GM21825 (cell line): ENCODE results near the gene ABCG4.
"Not testable (repeated sequence)": the region's sequence is repeated elsewhere in the genome, so short reads cannot be mapped to it uniquely, and the experiment has no call there.

ENCODE experiments used
- ATAC-seq: cut with Tn5 transposase; IDR thresholded peaks from one replicate; pipeline ENCODE4 v1.9.1; 2021; ENCODE audit warnings: mild to moderate bottlenecking, moderate library complexity; ENCODE audit not compliant: unreplicated experiment

Gene ABCG4

DNA sequence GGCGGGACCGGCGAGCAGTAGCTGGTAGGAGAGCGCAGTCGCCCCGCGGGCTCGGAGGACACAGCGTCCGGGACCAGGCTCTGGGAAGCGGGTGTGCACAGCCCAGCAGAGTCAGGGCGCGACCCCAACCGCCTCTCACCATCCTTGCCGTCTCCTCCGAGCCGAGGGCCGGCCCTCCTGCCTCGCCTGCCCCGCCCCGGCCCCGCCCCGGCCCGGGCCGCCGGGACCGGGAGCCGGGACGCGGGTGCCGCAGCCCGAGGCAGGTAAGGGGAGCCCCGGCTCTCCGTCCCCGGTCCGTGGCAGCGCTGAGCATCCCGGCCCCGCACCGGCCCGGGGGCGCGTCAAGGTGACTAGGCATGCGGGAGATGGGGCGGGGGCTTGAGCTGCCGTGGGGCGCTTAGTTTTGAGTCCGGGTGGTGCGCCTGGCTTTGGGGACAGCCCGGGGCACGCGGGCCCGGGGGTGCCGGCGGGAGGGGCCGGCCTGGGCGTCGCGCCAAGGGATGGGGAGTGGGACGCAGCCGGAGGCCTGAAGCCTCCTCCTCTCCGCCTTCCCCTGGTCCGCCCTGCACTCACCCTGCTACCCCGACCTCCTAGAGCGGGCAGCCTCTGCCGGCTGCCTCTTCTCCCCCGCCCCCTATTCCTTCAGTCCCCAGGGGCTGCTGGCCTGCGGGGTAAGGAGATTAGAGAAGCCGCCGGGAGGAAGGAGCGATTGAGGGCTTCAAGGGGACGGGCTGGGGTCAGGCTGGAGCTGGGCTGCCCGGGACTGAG is at the start of gene ABCG4:
Gene ABCG4, plus strand, starts transcription at position 35 of the 768 bp plus-strand sequence. CDS start 914 bp downstream, outside the sequence.
- ATAC-seq: no peak

DNA sequence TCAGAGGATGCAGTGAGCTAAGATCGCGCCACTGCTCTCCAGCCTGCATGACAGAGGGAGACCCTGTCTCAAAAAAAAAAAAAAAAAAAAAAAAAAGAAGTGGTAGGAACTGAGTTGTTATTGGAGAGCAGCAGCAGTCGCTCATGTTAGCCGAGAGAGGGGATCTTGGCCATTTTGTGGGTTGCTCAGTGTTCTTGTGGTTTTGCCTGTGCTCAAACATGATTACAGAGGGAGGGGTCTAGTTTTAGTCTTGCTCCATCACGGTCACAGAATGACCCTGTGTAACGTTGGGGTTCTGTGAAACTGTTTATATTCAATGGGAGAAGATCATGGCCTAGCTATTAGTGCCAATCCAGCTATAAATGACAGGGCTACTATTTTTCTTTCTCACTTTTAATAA is 49.1 kb upstream of the ABCG4 start:
- ATAC-seq: no peak

DNA sequence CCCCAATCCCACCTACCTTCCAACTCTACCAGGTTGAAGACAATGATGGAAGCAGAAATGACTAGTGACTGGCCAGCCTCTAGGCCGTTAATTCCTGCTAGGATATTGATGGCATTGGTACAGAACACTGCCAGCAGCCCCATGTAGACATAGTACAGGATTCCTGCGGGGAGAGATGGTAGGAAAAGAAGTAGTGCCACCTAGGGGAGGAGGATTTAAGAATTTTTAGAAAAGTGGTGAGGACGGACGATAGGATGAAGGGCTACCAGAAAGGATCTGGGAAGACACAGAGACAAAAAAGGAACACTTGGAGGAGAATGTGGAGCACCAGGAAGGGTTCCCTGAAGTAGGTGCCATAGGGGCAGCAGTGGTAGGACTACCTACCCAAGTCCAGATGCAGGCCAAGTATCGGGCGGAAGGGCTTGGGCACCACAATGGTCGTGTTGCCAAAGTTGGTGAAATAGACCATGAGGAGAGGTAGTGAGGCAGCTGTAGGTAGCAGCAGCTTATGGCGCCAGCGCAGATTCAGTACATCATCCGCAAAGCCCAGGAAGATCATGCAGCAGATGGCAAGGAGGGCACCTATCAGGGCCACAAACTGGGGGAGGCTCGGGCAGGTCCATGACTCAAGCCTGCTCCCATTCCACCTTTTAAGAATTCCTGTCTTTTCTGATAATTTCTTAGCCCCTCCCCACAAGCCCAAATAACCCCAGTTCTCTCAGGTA is 48.4 kb upstream of the ABCG4 start:
- ATAC-seq: no peak

DNA sequence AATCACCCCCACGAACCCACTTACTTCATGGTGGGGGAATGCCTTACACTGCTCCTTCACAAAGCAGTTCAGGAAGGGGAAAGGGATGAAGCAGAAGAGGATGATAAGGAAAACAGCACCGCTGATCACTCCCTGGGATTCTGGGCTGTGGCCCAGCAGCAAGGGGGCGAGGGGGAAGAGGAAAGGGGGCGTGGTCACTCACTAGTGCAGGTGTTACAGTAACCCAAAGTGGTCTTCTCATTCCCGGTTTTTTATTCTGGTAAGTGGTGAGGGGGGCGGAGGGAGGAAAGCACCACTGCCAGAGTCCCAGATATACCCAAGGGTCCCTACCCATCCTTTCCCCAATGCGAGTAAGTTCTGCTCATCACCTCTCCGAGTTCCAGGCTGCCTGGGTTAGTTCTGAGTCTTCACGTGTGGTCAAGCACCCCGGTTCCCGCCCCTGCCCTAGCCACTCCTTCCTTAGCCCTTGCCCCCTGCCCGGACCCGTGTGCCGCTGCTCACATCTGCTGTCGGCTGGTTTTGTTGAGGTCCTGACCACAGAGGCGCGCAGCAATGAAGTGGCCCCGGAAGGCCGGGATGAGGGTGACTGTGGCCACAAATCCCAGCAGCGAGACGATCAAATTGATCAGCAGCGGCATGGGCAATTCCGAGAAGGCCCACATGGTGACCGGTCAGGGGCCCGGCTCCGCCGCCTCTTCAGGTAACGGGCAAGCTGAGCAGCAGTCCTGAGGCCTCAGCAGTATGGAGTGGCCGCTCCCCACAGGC is 47.7 kb upstream of the ABCG4 start:
- ATAC-seq: peak; percentile 10

DNA sequence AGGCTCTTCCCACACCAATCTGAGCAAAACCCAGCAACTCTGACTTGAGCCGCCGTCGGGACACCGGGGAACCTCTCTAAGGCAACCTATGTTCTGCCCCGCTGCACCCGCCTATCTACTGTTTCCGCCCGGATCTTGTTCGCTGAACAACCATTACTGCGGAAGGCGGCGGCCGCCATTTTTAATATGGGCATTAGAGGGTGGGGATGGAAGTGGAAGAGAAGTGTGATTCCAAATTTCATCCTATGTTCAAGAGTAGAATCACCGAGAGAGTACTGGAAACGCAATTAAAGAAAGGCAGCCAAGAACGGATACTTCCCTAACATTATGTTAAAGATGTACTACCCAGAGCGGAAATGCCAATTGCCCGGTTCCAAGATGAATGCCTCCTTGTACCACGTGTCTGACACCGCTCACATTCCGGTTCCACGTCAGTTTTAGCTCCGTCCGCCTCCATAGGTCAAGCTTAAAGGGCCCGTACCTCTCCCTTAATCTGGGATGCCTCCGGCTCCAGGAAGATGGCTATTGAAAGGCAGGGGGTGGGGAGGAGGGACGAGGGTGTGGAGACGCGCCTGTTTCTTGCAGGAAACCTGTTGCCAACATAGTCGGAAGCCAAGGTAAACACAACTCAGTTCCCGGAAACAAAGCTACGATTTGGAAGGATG is 47.0 kb upstream of the ABCG4 start, which contains the start of gene DPAGT1:
Gene DPAGT1, minus strand, starts transcription at position 95 of the 665 bp plus-strand sequence. CDS start 198 bp downstream, outside the sequence.
- ATAC-seq: peak; percentile 69

DNA sequence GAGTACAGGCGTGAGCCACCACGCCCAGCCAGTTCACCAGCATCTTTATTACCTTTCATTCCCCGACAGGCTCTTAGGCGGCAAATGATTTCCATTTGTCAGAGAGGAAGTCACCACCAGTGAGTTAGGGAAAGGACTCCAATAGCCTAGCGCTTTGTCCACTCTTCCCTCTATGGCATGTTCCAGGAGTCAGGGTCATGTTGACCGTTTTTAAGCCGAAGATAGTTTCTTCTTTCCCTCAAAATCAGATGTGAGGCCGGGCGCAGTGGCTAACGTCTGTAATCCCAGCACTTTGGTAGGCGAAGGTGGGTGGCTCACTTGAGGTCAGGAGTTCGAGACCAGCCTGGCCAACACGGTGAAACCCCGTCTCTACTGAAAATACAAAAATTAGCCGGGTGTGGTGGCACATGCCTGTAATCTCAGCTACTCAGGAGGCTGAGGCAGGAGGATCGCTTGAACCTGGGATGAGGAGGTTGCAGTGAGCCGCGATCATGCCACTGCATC is 45.6 kb upstream of the ABCG4 start:
- ATAC-seq: not testable (repeated sequence)

DNA sequence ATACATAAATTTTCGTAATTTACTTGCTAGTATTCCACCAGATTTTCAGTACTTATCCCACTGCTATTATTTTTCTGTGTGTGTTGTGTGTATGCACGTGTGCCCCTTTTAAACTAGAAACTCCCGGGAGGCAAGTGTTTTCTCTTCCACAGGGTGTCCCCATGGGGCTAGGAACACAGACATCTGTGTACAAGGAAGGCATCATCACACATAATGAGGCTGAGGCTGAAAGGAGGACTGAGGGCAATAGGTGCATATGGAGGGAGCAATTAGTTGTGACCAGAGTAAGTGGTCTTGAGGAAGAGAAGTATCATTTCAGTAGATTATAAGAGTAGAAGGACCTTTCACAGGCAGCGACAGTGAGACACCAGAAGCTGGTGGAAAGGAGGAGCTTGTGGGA is 45.1 kb upstream of the ABCG4 start:
- no peak for ATAC-seq

DNA sequence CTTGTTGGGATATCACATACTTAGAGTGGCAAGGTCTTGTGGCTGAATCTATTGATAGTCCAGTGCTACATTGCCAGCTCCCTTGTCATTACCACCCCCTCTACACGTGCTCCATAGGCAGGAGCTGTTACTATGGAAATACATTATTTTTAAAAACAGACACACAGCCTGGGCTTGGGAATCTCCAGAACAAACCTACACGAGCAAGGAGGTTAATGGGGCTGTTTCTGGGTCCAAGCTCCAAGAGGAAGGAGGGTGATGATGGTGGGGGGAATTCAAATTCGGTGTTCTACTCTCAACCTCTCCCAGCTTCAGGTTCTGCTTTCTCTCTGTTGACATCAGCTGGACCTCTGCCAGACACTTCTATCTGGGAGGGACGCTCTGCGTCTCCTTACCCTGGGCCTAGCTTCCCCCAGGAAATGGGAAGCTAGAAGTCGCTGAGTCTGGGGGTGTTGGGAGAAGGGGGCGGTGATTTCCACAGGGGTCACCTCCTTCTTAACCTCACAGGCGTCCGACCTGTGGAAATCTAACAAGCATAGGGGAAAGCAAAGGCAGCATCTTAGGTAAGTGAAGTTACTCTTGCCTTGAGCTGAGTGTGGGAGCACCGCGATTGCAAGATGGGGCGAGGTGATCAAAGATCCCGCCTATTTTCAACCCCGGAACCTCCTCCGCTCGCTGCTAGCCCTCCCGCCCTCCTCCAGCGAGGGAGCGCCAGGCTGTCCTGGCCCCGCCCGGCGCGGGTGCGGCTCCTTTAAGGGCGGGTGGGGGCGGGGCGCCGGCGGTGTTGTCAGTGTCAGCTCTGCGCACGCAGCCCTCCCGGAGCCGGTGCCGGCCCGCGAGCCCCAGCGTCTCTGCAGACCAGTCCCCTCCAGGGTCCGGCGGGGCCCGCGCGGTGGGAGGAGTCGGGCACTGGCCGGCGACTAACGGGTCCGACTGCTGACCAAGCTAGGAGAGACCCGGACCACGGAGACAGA is 42.0 kb upstream of the ABCG4 start, which contains the start of gene C2CD2L:
Gene C2CD2L, plus strand, starts transcription at position 781 of the 974 bp plus-strand sequence. CDS start 398 bp downstream, outside the sequence.
- ATAC-seq: peak; percentile 62

DNA sequence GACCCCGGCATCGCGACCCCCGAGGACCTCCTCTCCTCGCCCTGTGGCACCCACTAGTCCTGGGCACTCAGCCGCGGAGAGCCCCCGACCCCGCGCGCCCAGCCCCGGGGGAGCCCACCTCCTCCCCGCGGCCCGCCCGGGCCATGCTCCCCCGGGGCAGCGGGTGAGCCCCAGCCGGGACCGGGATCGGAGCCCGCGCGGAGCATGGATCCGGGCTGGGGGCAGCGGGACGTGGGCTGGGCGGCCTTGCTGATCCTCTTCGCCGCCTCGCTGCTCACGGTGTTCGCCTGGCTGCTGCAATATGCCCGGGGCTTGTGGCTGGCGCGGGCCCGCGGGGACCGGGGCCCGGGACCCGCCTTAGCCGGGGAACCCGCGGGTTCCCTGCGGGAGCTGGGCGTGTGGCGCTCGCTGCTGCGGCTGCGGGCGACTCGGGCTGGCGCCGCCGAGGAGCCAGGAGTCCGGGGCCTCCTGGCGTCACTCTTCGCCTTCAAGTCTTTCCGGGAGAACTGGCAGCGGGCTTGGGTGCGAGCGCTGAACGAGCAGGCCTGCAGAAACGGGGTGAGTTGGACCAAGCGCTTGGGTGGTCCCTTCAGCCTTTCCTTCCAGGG is 41.2 kb upstream of the ABCG4 start:
- peak; percentile 19 for ATAC-seq

DNA sequence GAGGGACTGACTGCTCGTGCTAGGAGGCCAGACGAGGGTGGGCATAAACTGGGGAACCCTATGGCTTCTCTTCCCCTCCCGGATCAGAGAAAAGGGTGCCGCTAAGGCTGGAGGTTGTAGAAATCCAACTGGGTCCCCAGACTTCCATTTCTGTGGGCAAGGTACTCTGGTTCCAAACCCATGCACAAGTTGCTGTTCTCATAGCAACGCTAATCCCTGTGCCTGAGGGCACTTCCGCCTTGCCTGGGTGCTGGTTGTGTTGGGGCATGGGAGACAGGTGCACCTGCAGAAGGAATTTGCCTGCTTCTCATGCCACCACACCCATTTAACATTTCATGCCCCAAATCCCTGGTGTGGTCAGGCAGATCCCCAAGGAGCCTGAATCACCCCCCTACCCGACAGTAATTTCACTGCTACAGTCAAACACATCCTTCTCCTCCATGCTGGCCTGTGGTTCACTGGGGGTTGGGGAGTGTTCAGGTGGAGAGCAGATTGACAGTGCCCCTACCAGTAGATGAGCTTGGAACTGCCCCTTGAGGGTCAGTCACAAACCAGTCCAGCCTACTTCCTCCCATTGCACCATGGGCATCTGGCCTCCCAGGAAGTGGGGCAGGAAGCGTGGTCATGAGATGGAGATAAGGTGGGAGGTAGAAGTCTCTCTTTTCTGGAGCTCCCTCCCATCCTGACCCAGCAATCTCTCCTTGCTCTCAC is 40.6 kb upstream of the ABCG4 start:
- peak; percentile 14 for ATAC-seq

DNA sequence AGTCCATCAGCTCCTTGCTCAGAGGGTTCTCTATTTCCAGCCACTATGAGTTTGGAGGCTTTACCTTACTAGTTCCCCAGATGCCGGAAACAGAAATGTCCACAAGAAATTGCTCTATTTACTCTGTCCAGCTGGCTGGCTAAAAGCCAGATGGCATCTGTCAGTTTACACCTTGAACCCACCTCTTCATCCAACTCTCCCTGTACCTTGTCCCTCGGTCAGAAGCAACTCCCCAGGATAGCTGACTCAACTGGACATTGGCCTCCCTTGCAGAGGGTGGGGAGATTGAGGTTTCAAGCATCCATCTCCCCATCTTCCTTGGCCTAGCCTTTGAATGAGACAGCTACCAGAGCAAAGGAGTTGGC is 40.0 kb upstream of the ABCG4 start:
- no peak for ATAC-seq

DNA sequence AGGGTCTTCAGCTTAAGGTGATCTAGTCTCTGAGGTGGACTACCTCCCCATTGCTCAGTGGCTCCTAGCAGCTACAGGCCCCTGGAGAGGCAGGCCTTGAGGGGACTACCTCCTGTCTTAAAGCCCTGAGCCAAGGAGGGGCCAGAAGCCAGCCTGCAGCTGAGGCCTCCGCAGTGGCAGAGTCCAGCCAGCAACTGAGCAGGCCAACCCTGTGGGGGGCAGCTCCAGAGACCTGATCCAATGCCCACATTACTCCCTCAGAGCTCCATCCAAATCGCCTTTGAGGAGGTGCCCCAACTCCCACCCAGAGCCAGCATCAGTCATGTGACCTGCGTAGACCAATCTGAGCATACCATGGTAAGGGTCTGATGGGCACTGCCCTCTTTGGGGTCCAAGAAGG is 39.0 kb upstream of the ABCG4 start:
- no peak for ATAC-seq

DNA sequence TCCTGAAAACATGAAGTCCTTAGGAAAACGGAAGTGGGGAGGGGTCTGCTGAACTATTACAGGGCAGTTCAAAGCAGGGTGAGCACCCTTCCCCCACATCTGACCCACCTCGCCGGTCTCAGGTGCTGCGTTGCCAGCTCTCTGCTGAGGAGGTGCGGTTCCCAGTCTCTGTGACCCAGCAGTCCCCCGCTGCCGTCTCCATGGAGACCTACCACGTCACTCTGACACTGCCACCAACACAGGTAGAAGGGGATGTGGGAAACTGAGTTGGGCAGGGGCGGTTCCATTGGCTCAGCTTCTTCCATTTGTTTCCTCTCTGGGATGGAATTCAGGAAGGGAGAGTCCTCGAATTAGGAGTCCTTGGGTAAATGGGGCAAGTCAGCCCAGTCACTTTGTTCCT is 38.4 kb upstream of the ABCG4 start:
- ATAC-seq: no peak

DNA sequence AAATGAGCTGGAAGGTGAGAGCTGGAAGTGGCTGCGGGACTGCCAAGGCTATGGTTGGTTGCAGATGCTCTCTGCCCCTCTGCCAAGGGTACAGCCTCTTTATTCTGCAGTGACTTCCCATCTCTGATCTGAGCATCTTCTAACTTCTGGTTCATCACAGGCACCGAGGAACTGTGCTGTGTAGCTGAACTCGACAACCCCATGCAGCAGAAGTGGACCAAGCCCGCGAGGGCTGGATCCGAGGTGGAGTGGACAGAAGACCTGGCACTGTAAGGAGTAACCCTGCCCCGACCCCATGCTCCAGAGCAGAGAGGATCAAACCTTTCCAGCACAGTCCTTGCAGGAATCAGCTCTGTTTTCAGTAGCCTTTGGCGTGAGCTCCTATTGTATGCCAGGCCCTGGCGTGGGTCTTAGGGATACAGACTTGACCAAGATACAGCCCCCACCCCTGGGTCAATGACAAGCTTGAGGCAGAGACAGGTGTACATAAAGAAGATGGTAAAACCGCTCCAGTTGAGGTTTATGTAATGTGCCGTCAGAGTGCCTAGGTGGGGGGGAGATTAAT is 37.4 kb upstream of the ABCG4 start:
- ATAC-seq: no peak

DNA sequence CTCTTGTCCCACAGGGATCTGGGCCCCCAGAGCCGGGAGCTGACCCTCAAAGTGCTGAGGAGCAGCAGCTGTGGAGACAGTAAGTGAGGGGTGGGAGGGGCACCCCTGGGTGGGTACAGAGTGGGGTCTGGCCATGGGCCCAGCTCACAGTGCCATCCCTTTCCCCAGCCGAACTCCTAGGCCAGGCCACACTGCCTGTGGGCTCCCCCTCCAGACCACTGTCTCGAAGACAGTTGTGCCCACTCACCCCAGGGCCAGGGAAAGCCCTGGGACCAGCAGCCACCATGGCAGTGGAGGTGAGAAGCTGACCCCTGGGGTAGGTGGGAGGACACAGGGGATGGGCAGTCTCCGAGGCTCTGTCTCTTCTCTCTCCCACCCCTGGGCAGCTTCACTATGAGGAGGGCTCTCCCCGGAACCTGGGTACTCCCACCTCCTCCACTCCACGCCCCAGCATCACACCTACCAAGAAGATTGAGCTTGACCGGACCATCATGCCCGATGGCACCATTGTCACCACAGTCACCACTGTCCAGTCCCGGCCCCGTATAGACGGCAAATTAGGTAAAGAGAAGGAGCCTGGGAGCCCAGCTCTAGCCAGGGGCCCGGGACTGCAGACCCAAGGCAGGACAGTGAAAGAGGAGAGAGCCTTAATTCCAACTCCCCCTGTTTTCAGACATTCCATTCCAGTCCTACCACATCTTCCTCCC is 36.4 kb upstream of the ABCG4 start:
- no peak for ATAC-seq

DNA sequence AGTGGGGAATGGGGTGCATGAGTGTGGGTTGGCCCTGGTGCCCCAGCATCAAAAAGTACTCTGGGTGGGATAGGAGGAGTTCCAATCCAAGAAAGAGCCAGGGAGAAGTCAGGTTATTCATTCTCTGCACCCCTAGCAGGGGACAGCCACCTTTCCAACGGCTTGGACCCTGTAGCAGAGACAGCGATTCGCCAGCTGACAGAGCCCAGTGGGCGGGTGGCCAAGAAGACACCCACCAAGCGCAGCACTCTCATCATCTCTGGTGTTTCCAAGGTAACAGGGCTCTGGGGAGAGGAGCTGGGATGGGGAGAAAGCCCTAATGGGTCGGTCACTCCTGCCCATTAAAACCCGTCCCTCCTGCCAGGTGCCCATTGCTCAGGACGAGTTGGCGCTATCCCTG is 35.1 kb upstream of the ABCG4 start:
- no peak for ATAC-seq

DNA sequence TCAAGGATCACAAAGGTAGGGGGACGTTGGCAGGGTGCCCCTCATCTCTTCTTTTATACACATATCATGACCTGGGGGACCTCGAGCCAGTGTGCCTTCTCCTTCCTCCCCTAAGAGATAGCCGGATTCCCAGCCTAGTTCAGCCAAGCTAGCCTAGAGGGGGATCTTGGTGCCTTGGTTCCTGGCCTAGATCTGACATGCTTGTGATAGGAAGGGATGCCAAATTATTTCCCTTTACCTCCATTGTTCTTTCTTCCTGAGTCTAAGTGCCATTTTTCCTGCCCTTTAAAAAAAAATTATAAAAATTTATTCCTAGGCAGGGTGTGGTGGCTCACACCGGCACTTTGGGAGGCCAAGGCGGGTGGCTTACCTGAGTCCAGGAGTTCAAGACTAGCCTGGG is 34.5 kb upstream of the ABCG4 start:
- no peak for ATAC-seq
